Nephron (organoid): Measurements from ENCODE around the gene MIA3.
"Not testable (repeated sequence)": the region's sequence is repeated elsewhere in the genome, so short reads cannot be mapped to it uniquely, and the experiment has no call there.

Experiments used
- H3K27ac Mint-ChIP-seq, 3 experiments: 2 replicates each; pipeline ENCODE4 v1.8.0; 2020; ENCODE audit warnings: mixed read lengths in 3 of 3, mild to moderate bottlenecking in 2 of 3, moderate library complexity in 1 of 3
- H3K27me3 Mint-ChIP-seq: 2 replicates; pipeline ENCODE4 v1.8.0; 2021; ENCODE audit warnings: low read depth, mild to moderate bottlenecking, moderate library complexity, mixed read lengths
- H3K36me3 Mint-ChIP-seq: 2 replicates; pipeline ENCODE4 v1.8.0; 2020; ENCODE audit warnings: low read depth, mixed read lengths
- H3K4me1 Mint-ChIP-seq: 2 replicates; pipeline ENCODE4 v1.8.0; 2020; ENCODE audit warnings: mixed read lengths
- H3K4me3 Mint-ChIP-seq, 3 experiments: 2 replicates each; pipeline ENCODE4 v1.8.0; 2020; ENCODE audit warnings: mild to moderate bottlenecking in 3 of 3, mixed read lengths in 3 of 3, moderate library complexity in 2 of 3
- H3K9me3 Mint-ChIP-seq: 2 replicates; pipeline ENCODE4 v1.8.0; 2020; ENCODE audit warnings: mixed read lengths
- TF ChIP-seq, protein P1 (sequence below), 3 experiments: fragments of 200-600 bp; sonication (generic); IDR thresholded peaks; one replicate each; pipeline ENCODE4 v1.5.0; 2021; ENCODE audit warnings: antibody characterized with exemption in 3 of 3; ENCODE audit not compliant: unreplicated experiment in 3 of 3

The MIA3 gene

DNA sequence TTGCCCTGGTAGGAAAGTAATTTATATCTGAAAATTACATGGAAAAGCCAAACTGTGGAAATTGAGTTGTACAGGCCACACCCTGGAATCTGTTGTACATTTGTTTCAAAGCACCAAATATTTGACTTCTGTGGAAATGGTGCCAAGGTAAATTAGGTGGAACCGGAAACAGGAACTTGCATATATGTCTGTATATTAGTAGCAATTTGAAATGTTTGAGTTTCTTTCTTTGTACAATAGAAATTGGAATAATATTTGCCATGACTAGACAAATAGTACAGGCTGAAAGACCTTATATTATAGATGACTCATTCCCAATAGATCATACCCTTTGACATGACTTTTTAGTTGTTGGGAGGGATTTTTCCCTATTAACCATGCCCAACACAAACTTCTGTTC, 17.6 kb upstream of the MIA3 start:
- no peak overlapping the region for H3K27ac Mint-ChIP-seq
- TF ChIP-seq, protein P1, sequence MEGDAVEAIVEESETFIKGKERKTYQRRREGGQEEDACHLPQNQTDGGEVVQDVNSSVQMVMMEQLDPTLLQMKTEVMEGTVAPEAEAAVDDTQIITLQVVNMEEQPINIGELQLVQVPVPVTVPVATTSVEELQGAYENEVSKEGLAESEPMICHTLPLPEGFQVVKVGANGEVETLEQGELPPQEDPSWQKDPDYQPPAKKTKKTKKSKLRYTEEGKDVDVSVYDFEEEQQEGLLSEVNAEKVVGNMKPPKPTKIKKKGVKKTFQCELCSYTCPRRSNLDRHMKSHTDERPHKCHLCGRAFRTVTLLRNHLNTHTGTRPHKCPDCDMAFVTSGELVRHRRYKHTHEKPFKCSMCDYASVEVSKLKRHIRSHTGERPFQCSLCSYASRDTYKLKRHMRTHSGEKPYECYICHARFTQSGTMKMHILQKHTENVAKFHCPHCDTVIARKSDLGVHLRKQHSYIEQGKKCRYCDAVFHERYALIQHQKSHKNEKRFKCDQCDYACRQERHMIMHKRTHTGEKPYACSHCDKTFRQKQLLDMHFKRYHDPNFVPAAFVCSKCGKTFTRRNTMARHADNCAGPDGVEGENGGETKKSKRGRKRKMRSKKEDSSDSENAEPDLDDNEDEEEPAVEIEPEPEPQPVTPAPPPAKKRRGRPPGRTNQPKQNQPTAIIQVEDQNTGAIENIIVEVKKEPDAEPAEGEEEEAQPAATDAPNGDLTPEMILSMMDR (IDR thresholded peaks at IDR 0.05; ENCODE audit: unreplicated experiment in 3 of 3) = no peak
- H3K27me3 Mint-ChIP-seq = no peaks in the 10 kb centered on the region
- peaks cover 8% of the 10 kb centered on the region for H3K36me3 Mint-ChIP-seq
- peaks cover 7% of the 10 kb centered on the region for H3K9me3 Mint-ChIP-seq
- no peak overlapping the region for H3K4me3 Mint-ChIP-seq
- H3K4me1 Mint-ChIP-seq = no peaks in the 10 kb centered on the region

DNA sequence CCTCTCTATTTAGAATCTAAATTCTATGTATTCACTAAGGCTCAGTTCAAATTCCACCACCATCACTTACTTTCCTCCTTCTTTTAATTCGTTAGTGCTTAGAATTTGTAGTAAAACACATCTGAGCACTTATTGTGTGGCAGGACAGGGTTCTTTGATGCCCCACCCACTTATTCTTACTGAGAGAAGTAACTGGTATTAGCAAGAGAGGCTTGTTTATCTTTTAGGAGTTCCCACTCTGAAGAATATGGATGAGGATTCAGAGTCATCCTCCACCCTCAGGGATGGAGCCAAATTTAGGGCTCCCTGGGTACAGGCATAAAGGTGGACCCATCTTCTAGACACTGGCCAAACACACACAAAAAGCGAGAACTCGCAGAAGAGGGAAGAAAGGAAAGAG, 16.6 kb upstream of the MIA3 start:
- Mint-ChIP-seq H3K4me3 (no peak overlapping the region), H3K27ac (no peak overlapping the region), H3K9me3 (no peaks in the 10 kb centered on the region), H3K27me3 (no peaks in the 10 kb centered on the region), H3K36me3 (no peaks in the 10 kb centered on the region), H3K4me1 (no peaks in the 10 kb centered on the region)
- TF ChIP-seq, protein P1 (IDR thresholded peaks at IDR 0.05; ENCODE audit: unreplicated experiment in 3 of 3) = no peak

DNA sequence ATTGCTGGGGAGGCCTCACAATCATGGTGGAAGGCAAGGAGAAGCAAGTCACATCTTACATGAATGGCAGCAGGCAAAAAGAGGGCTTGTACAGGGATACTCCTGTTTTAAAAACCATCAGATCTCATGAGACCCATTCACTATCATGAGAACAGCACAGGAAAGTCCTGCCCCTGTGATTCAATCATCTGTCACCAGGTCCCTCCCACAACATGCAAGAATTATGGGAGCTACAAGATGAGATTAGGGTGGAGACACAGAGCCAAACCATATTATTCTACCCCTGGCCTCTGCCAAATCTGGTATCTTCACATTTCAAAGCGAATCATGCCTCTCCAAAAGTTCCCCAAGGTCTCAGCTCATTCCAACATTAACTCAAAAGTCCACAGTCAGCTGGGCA, 11.1 kb upstream of the MIA3 start:
- H3K4me3 Mint-ChIP-seq = no peak overlapping the region
- no peaks in the 10 kb centered on the region for H3K36me3 Mint-ChIP-seq
- no peak overlapping the region for H3K27ac Mint-ChIP-seq
- peaks cover 5% of the 10 kb centered on the region for H3K27me3 Mint-ChIP-seq
- H3K4me1 Mint-ChIP-seq = no peaks in the 10 kb centered on the region
- peaks cover 2% of the 10 kb centered on the region for H3K9me3 Mint-ChIP-seq
- TF ChIP-seq, protein P1 (IDR thresholded peaks at IDR 0.05; ENCODE audit: unreplicated experiment in 3 of 3) = no peak

DNA sequence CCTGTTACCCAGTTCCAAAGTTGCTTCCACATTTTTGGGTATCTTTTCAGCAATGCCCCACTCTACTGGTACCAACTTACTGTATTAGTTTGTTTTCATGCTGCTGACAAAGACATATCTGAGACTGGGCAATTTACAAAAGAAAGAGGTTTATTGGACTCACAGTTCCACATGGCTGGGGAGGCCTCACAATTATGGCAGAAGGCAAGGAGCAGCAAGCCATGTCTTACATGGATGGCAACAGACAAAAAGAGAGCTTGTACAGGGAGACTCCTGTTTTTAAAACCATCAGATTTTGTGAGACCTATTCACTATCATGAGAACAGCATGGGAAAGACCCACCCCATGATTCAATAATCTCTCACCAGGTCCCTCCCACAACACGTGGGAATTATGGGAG, 8.8 kb upstream of the MIA3 start:
- not testable (repeated sequence) for H3K36me3 Mint-ChIP-seq, H3K27ac Mint-ChIP-seq, H3K4me3 Mint-ChIP-seq, H3K9me3 Mint-ChIP-seq, H3K4me1 Mint-ChIP-seq, H3K27me3 Mint-ChIP-seq

DNA sequence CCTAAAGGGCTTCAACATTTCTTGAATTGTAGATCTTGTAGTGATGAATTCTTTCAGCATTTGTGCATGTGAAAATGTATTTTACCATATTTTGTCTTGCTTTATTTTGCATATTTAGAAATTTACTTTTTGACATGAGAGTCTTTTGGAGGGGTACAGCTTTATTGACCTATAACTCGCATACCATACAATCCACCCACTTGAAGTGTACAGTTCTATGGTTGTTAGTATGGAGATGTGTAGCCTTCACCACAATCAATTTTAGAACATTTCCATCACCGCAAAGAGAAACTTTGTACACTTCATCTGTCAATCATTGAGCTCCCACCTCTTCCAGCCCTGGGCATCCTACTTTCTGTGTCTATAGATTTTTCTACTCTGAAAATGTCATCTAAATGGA, 7.2 kb upstream of the MIA3 start:
- Mint-ChIP-seq H3K36me3 (no peaks in the 10 kb centered on the region), H3K4me3 (no peak overlapping the region), H3K27ac (no peak overlapping the region), H3K27me3 (peaks cover 10% of the 10 kb centered on the region), H3K4me1 (no peaks in the 10 kb centered on the region), H3K9me3 (peaks cover 6% of the 10 kb centered on the region)
- TF ChIP-seq, protein P1 (IDR thresholded peaks at IDR 0.05; ENCODE audit: unreplicated experiment in 3 of 3) = no peak

DNA sequence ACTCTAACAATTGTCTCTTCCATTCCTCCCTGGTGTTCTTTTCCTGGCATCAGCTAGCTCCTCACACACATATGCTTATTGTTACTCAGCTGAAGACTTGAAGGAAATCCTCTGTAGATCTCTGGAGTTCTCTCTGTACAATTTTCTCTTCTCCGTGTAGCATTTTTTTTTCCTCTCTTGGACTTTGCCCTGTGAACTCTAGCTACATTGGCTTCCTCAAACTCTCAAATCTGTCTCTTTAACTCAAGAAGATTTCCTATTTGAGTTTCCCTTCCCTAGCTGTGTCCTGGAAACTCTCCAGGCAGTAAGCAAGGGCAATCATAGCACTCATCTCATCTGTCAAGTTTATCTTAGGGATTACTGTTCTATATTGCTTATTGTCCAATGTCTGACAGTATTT, 4.3 kb upstream of the MIA3 start:
- peaks cover 6% of the 10 kb centered on the region for H3K9me3 Mint-ChIP-seq
- peaks cover 19% of the 10 kb centered on the region for H3K27me3 Mint-ChIP-seq
- no peak overlapping the region for H3K4me3 Mint-ChIP-seq
- H3K4me1 Mint-ChIP-seq = peaks cover 9% of the 10 kb centered on the region
- H3K36me3 Mint-ChIP-seq = no peaks in the 10 kb centered on the region
- TF ChIP-seq, protein P1 (IDR thresholded peaks at IDR 0.05; ENCODE audit: unreplicated experiment in 3 of 3) = no peak
- no peak overlapping the region for H3K27ac Mint-ChIP-seq
